Fibroblast of lung (primary cell): ENCODE results near the gene DOCK4. TPM values are rescaled to one million over a fixed set of nuclear protein-coding genes. Genes with fewer than 3 reads are reported as not detected.

Experiments used
- DNase-seq, 2 donors: peaks; one replicate each; pipeline versions ENCODE4 v3.0.0 to v3.0.0-alpha.2; 2010; ENCODE audit warnings: low read depth in 2 of 2
- H2AFZ ChIP-seq: 2 replicates; pipeline ENCODE4 v1.5.1; 2012; ENCODE audit warnings: low read length, control low read depth, inconsistent platforms
- H3K27ac ChIP-seq: 2 replicates; pipeline ENCODE4 v1.5.1; 2011; ENCODE audit warnings: low read length, control low read depth; ENCODE audit not compliant: insufficient read depth
- H3K27me3 ChIP-seq: 2 replicates; pipeline ENCODE4 v1.5.1; 2011; ENCODE audit warnings: mild to moderate bottlenecking, low read length; ENCODE audit not compliant: control insufficient read depth, insufficient read depth
- H3K36me3 ChIP-seq: 2 replicates; pipeline ENCODE4 v1.5.1; 2011; ENCODE audit warnings: low read length; ENCODE audit not compliant: control insufficient read depth, insufficient read depth
- H3K4me1 ChIP-seq: 2 replicates; pipeline ENCODE4 v1.5.1; 2011; ENCODE audit warnings: low read length; ENCODE audit not compliant: control insufficient read depth, insufficient read depth; ENCODE audit errors: extremely low read depth
- H3K4me2 ChIP-seq: 2 replicates; pipeline ENCODE4 v1.5.1; 2011; ENCODE audit warnings: low read length, control low read depth; ENCODE audit not compliant: insufficient read depth; ENCODE audit errors: extremely low read depth
- H3K4me3 ChIP-seq, 4 experiments: fragments of 200-600 bp in 1 of 4; sonication (generic) in 1 of 4; replicated peaks in 1 of 4; 2 replicates each; pipeline ENCODE4 v1.5.1; 2011 to 2016; ENCODE audit warnings: low read length in 4 of 4, low read depth in 3 of 4, mild to moderate bottlenecking in 3 of 4, control low read depth in 2 of 4, inconsistent platforms in 1 of 4, mixed read lengths in 1 of 4; ENCODE audit not compliant: insufficient read depth in 1 of 4; ENCODE audit errors: control extremely low read depth in 1 of 4
- H3K79me2 ChIP-seq: 2 replicates; pipeline ENCODE4 v1.5.1; 2012; ENCODE audit warnings: mild to moderate bottlenecking, low read length, inconsistent platforms; ENCODE audit not compliant: control insufficient read depth, insufficient read depth
- H3K9ac ChIP-seq: 2 replicates; pipeline ENCODE4 v1.5.1; 2011; ENCODE audit warnings: mild to moderate bottlenecking, low read length, control low read depth; ENCODE audit not compliant: insufficient read depth
- H3K9me3 ChIP-seq: 2 replicates; pipeline ENCODE4 v1.5.1; 2012; ENCODE audit warnings: low read depth, low read length; ENCODE audit not compliant: control insufficient read depth, insufficient read depth
- H4K20me1 ChIP-seq: 2 replicates; pipeline ENCODE4 v1.5.1; 2011; ENCODE audit warnings: low read length; ENCODE audit not compliant: control insufficient read depth, insufficient read depth; ENCODE audit errors: extremely low read depth
- CTCF ChIP-seq, 2 donors: IDR thresholded peaks in 1 of 2; conservative IDR thresholded peaks in 1 of 2; 1 replicate in 1 of 2; 2 replicates in 1 of 2; pipeline ENCODE4 v1.5.1; 2011 to 2012; ENCODE audit warnings: low read length in 2 of 2, control low read depth in 1 of 2, inconsistent platforms in 1 of 2, low read depth in 1 of 2, mild to moderate bottlenecking in 1 of 2
- EZH2 ChIP-seq: IDR thresholded peaks from 2 replicates; pipeline ENCODE4 v1.5.1; 2012; ENCODE audit warnings: low read length, control low read depth, mild to moderate bottlenecking; ENCODE audit errors: missing control alignments
- polyA plus RNA-seq, 2 donors: library from polyadenylated mRNA; depleted of rRNA in 1 of 2; stranded (reverse) in 1 of 2; unstranded in 1 of 2; fragments of >200 nt; gene quantifications; 2 replicates each; pipeline ENCODE4 v1.2.1, GENCODE V29; 2011 to 2012; ENCODE audit warnings: missing spikeins in 1 of 2
- total RNA-seq: library from RNA; depleted of rRNA; stranded (reverse); fragments of >200 nt; gene quantifications from 2 replicates; pipeline ENCODE4 v1.2.1, GENCODE V29; 2014

Gene DOCK4
- total and polyA plus RNA-seq, 2 donors (not counting 1 experiment from before 2014, with no cell fraction given) = 20.8 to 39.3 TPM

- no peak for TF ChIP-seq EZH2
- TF ChIP-seq CTCF (conservative IDR thresholded peaks at IDR 0.05 in 1 of 2, IDR thresholded peaks at IDR 0.05 in 1 of 2; ENCODE audit: low read depth in 1 of 2, low read length in 2 of 2) = no peak
- no peak overlapping the region for H3K9ac ChIP-seq
Measured at GRCh38 chr7:111844904-111845671, 361.1 kb downstream of the DOCK4 start.

GRCh38 chr7:111842491-111842890 lies 363.7 kb downstream of the DOCK4 start:
- Histone ChIP-seq H3K4me3 (no peak overlapping the region), H2AFZ (no peak overlapping the region), H3K4me1 (no peaks in the 10 kb centered on the region), H3K27ac (no peak overlapping the region), H4K20me1 (no peaks in the 10 kb centered on the region), H3K9ac (no peak overlapping the region), H3K36me3 (no peaks in the 10 kb centered on the region), H3K4me2 (no peak overlapping the region), H3K27me3 (no peaks in the 10 kb centered on the region), H3K79me2 (no peaks in the 10 kb centered on the region), H3K9me3 (no peaks in the 10 kb centered on the region)
- TF ChIP-seq EZH2 (no peak), CTCF (conservative IDR thresholded peaks at IDR 0.05 in 1 of 2, IDR thresholded peaks at IDR 0.05 in 1 of 2; ENCODE audit: low read depth in 1 of 2, low read length in 2 of 2) (no peak)
- no peak for DNase-seq

More at GRCh38 chr7:111844904-111845671, 361.1 kb downstream of the DOCK4 start:
- Histone ChIP-seq H3K27ac (no peak overlapping the region), H4K20me1 (no peaks in the 10 kb centered on the region), H3K79me2 (no peaks in the 10 kb centered on the region), H2AFZ (no peak overlapping the region), H3K27me3 (no peaks in the 10 kb centered on the region), H3K4me3 (no peak overlapping the region), H3K36me3 (no peaks in the 10 kb centered on the region), H3K4me2 (no peak overlapping the region), H3K9me3 (no peaks in the 10 kb centered on the region), H3K4me1 (no peaks in the 10 kb centered on the region)
- no peak for DNase-seq

GRCh38 chr7:111841596-111842205 lies 364.5 kb downstream of the DOCK4 start:
- H2AFZ ChIP-seq = no peak overlapping the region
- no peak for DNase-seq

More at GRCh38 chr7:111841596-111842205, 364.5 kb downstream of the DOCK4 start:
- Histone ChIP-seq H3K27me3 (no peaks in the 10 kb centered on the region), H3K9ac (no peak overlapping the region), H3K36me3 (no peaks in the 10 kb centered on the region), H3K27ac (no peak overlapping the region), H3K79me2 (no peaks in the 10 kb centered on the region), H3K4me2 (no peak overlapping the region), H3K4me1 (no peaks in the 10 kb centered on the region), H4K20me1 (no peaks in the 10 kb centered on the region), H3K4me3 (no peak overlapping the region), H3K9me3 (no peaks in the 10 kb centered on the region)
- no peak for TF ChIP-seq EZH2
- no peak for TF ChIP-seq CTCF (conservative IDR thresholded peaks at IDR 0.05 in 1 of 2, IDR thresholded peaks at IDR 0.05 in 1 of 2; ENCODE audit: low read depth in 1 of 2, low read length in 2 of 2)
